Calu3 (cell line): ENCODE results near the gene STAC. TPM values are rescaled to one million over a fixed set of nuclear protein-coding genes. Genes with fewer than 3 reads are reported as not detected.
"Not testable (repeated sequence)": the region's sequence is repeated elsewhere in the genome, so short reads cannot be mapped to it uniquely, and the experiment has no call there.

Experiments used
- BruUV-seq: library from RNA; stranded (reverse); fragments of 400-500 nt; replicated peaks from 2 replicates; lab custom pipeline; 2021; lab: Mats Ljungman, UMichigan
- CTCF ChIA-PET: fragments of 300-600 bp; sonication (Branson Sonifier 250); formaldehyde crosslinking; loops from one replicate; lab custom pipeline; 2022; ENCODE audit warnings: antibody characterized with exemption; lab: Charles Lee
- DNase-seq: peaks from one replicate; pipeline ENCODE4 v3.0.0; 2022
- H3K27ac Mint-ChIP-seq: one replicate; pipeline ENCODE4 v1.8.0; 2022; ENCODE audit warnings: mixed read lengths; ENCODE audit not compliant: unreplicated experiment
- H3K27me3 Mint-ChIP-seq: one replicate; pipeline ENCODE4 v1.8.0; 2022; ENCODE audit warnings: mixed read lengths; ENCODE audit not compliant: unreplicated experiment
- H3K36me3 Mint-ChIP-seq: one replicate; pipeline ENCODE4 v1.8.0; 2022; ENCODE audit warnings: mild to moderate bottlenecking, moderate library complexity, mixed read lengths; ENCODE audit not compliant: insufficient read depth, unreplicated experiment
- H3K4me1 Mint-ChIP-seq: one replicate; pipeline ENCODE4 v1.8.0; 2022; ENCODE audit warnings: mild to moderate bottlenecking, low read depth, mixed read lengths; ENCODE audit not compliant: unreplicated experiment
- H3K4me3 Mint-ChIP-seq: one replicate; pipeline ENCODE4 v1.8.0; 2022; ENCODE audit warnings: mild to moderate bottlenecking, low read depth, moderate library complexity, mixed read lengths; ENCODE audit not compliant: unreplicated experiment
- H3K9me3 Mint-ChIP-seq: one replicate; pipeline ENCODE4 v1.8.0; 2022; ENCODE audit warnings: low read depth, mixed read lengths; ENCODE audit not compliant: unreplicated experiment
- CTCF ChIP-seq: fragments of 200-600 bp; IDR thresholded peaks from one replicate; pipeline ENCODE4 v1.8.0; 2022; ENCODE audit warnings: antibody characterized with exemption; ENCODE audit not compliant: unreplicated experiment
- intact Hi-C: fragments of 100-400 bp; cut with micrococcal nuclease; formaldehyde crosslinking; loops from one replicate; pipeline ENCODE4 v1.10.0; 2022; ENCODE audit not compliant: unreplicated experiment
- total RNA-seq: library from RNA; stranded (reverse); gene quantifications from 2 replicates; pipeline ENCODE4 v1.2.3, GENCODE V29; 2022

The STAC gene
- total RNA-seq, 1 experiment from 2014 or later = 12.8 TPM

- Mint-ChIP-seq H3K4me3 (no peak overlapping the region), H3K4me1 (no peaks in the 10 kb centered on the region), H3K27ac (no peak overlapping the region), H3K27me3 (no peaks in the 10 kb centered on the region), H3K36me3 (peaks cover 14% of the 10 kb centered on the region), H3K9me3 (no peaks in the 10 kb centered on the region)
- CTCF ChIA-PET = no interaction called here
- intact Hi-C loops = no loop called here
- no peak for TF ChIP-seq CTCF
- BruUV-seq = no TSS peak
- DNase-seq = no peak
These were observed 66.0 kb downstream of the STAC start for GRCh38 chr3:36446276-36446675.

- CTCF ChIA-PET = no interaction called here
- H3K4me1 Mint-ChIP-seq = no peaks in the 10 kb centered on the region
- no peaks in the 10 kb centered on the region for H3K9me3 Mint-ChIP-seq
- no peak overlapping the region for H3K4me3 Mint-ChIP-seq
- H3K36me3 Mint-ChIP-seq = peaks cover 14% of the 10 kb centered on the region
- H3K27me3 Mint-ChIP-seq = no peaks in the 10 kb centered on the region
- H3K27ac Mint-ChIP-seq = no peak overlapping the region
- DNase-seq = no peak
- BruUV-seq = no TSS peak
- TF ChIP-seq CTCF = no peak
- intact Hi-C loops = no loop called here
These were observed 66.8 kb downstream of the STAC start for GRCh38 chr3:36447061-36447460.

- peaks cover 5% of the 10 kb centered on the region for H3K4me1 Mint-ChIP-seq
- no peak for TF ChIP-seq CTCF
- no TSS peak for BruUV-seq
- no peaks in the 10 kb centered on the region for H3K36me3 Mint-ChIP-seq
- CTCF ChIA-PET = no interaction called here
- no peaks in the 10 kb centered on the region for H3K27me3 Mint-ChIP-seq
- intact Hi-C loops = no loop called here
- no peaks in the 10 kb centered on the region for H3K9me3 Mint-ChIP-seq
- DNase-seq = no peak
- H3K4me3 Mint-ChIP-seq = no peak overlapping the region
- no peak overlapping the region for H3K27ac Mint-ChIP-seq
These were observed 71.5 kb downstream of the STAC start for GRCh38 chr3:36451816-36452215.

- H3K4me3 Mint-ChIP-seq, H3K27me3 Mint-ChIP-seq, BruUV-seq, H3K4me1 Mint-ChIP-seq, DNase-seq, H3K27ac Mint-ChIP-seq, H3K36me3 Mint-ChIP-seq, CTCF ChIA-PET, H3K9me3 Mint-ChIP-seq, intact Hi-C loops: not testable (repeated sequence)
These were observed 72.9 kb downstream of the STAC start for GRCh38 chr3:36453213-36453612.

- H3K27me3 Mint-ChIP-seq, DNase-seq, H3K4me3 Mint-ChIP-seq, H3K4me1 Mint-ChIP-seq, intact Hi-C loops, H3K36me3 Mint-ChIP-seq, H3K9me3 Mint-ChIP-seq, CTCF ChIA-PET, H3K27ac Mint-ChIP-seq, BruUV-seq: not testable (repeated sequence)
These were observed 73.6 kb downstream of the STAC start for GRCh38 chr3:36453896-36454295.
